GM20000 (cell line): ENCODE results near the gene HMGB2.

Experiments used
- DNase-seq: peaks from one replicate; pipeline ENCODE4 v3.0.0; 2012; ENCODE audit warnings: low spot score
- CTCF ChIP-seq: IDR thresholded peaks from 2 replicates; pipeline ENCODE4 v1.5.1; 2012; ENCODE audit warnings: mild to moderate bottlenecking, control low read depth; ENCODE audit errors: extremely low read depth, missing control alignments

The HMGB2 gene

DNA sequence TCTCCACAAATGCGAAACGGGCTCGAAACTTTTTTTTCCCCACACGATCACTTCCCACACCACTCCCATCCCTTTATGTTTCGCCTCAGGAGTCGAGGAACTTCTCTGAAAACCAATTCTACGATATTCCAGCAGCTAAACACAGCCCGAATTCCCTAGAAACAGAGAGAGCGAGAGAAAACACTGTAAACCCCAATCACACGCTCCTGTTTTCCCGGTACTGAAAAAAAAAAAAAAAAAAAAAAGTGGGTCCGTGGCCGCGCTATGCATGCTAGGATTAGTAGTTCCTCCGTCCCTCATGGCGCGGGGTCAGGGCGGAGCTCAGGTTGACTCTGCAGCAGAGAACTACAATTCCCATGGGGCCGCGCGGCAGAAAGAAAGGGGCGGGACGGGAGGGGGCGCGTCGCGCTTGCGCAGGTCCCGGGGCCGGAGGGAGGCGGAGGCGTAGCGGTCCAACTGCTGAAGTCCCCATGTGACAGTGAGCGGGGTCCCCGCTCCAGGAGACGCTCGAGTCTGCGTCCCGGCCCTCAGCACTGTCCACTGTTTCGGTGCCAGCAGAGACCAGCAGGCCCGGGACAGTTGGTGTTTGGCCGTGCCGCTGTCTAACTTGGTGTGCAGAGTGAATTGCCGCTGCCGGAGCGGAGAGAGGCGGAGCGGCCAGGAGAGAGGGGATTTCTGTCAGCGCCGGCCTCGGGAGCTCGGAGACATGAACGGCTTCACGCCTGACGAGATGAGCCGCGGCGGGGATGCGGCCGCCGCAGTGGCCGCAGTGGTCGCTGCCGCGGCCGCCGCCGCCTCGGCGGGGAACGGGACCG, 36.5 kb upstream of the HMGB2 start, which contains the start of gene SAP30:
TSS of gene SAP30 (plus strand) at position 478 of the 815 bp plus-strand sequence. CDS start at position 707, 229 bp downstream.
- TF ChIP-seq CTCF = no peak
- DNase-seq = peak; percentile 96

DNA sequence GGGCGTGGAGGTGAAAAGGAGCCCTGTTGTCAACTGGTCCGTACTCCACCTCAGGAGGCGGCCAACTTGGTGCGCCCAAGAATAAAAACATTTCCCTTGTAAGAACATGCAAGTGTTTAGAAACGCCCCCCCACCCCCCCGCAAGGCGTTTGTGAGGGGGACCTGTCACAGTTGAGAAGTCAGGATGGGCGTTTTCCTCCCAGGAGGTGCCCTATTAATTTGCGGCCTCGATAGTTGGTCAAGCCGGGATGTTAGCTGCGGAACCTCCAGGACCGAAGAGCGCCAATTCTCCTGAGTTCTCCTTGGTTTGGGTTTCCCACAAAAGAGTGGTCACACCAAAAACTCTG, 35.9 kb upstream of the HMGB2 start:
- no peak for TF ChIP-seq CTCF
- peak; percentile 29 for DNase-seq

DNA sequence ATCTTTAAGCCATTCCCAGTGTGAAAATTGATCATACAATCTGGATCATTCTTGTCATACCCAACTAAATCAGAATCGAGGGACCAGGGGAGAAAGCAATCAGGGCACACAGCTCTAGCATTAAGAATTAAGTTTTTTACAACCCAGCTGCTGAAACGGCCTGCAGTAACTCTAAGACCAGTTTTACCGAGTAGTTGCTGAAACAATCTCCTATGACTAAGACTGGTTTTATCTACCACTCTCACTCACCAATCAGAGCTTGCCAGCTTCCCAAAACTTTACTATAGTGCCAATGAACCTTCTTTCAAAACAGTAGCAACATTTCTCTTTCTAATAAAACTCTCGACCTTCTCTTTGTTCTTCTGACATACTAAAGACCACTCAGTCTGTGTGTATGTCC, 33.8 kb upstream of the HMGB2 start:
- DNase-seq = no peak
- no peak for TF ChIP-seq CTCF

DNA sequence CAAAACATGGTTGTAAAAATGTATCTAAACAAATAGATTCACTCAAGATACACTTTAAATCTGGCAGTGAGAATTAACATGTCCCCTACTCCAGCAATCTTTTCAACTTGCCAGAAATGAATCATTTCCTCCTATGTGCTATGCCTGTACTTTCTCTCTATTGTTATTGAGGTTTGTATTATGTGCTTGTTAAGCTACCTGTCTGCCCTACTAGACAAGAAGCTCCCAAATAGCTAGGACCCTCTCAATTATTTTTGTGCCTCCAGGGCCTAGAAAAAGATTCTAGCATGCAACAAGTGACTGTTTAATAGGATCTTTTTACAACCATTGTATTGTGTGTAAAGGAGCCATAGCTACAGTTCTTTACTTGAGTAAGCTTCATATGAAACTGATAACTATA, 33.1 kb upstream of the HMGB2 start:
- peak; percentile 32 for DNase-seq
- TF ChIP-seq CTCF = no peak

DNA sequence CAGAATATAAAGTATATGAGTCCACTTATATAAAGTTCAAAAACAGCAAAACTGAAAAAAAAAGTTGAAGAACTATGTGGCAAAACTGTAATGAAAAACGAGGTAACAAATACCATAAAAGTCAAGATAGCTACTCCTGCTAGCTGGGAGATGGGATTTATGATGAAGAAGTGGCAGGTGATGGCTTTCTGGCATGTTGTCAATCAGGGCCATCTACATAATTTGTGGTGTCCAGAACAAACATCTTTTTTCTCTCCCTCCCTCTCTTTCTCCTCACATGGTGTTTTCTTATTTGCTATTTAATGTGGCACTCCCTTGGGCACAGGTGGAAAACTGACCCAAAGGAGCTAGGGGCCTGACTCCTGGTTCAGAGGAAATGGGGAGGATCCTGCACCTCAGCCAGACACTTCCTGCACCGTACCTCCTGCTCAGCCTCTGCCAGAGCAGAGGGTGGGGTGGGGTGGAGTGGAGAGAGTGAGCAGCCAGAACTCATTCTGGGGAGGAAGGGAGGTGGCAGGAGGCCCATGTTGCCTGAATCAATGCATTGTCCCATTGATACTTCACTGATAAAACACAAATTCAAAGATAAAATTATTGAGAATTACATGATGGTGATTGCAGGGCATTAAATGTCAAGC, 31.3 kb upstream of the HMGB2 start:
- DNase-seq = no peak
- TF ChIP-seq CTCF = no peak

- no peak for TF ChIP-seq CTCF
- no peak for DNase-seq
Measured at GRCh38 chr4:173362666-173363065, 28.5 kb upstream of the HMGB2 start.

DNA sequence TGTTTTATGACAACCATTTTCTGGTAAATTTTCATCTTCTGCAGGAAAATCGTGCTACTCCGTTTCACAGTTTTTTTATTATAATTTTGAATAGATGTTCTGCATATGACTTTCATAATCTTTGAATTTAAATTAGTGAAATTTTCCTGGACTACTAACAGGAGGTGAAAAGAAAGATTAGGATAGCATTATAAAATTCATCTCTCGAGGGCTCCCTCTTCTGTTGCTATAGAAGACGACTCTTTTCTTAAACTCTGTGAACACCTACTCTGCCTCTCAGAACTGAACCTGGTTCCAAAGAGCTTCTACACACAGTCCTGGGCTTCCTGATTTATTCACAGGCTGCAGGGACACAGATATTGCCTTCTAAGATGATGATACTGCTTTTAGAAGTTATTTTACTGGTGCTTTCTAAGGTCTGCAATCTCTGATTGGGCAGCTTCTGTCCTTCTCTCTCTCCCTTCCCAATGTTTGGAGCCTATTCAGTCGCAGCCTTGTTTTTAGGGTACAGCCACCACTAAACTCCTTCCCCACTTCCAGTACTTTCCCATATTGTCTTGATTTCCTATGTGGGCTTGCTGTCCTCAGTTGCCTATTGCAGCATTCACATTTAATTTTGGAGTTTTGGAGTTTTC, 26.5 kb upstream of the HMGB2 start:
- no peak for DNase-seq

More for the DNA sequence above, 26.5 kb upstream of the HMGB2 start:
- TF ChIP-seq CTCF = no peak
